OCI-LY3 (cell line): ENCODE results near the gene GJD4.

Experiments
- H2AFZ ChIP-seq: fragments of 200-600, 300-600 bp; shearing (Covaris generic); 2 replicates; pipeline ENCODE4 v1.6.0; 2014; ENCODE audit warnings: antibody characterized with exemption, low read depth, low read length
- H3K27ac ChIP-seq: fragments of 200-600, 300-600 bp; sonication (generic); 2 replicates; pipeline ENCODE4 v1.5.1; 2014; ENCODE audit warnings: mild to moderate bottlenecking, low read length, moderate library complexity, mixed read lengths
- H3K27me3 ChIP-seq: fragments of 200-600, 300-600 bp; sonication (generic); 2 replicates; pipeline ENCODE4 v1.6.1; 2014; ENCODE audit warnings: low read depth, low read length, mixed read lengths
- H3K36me3 ChIP-seq: fragments of 200-600, 300-600 bp; sonication (generic); replicated peaks from 2 replicates; pipeline ENCODE3; 2014; ENCODE audit warnings: low read depth, low read length, mixed read lengths
- H3K4me1 ChIP-seq: fragments of 300-600, 200-600 bp; sonication (generic); 2 replicates; pipeline ENCODE4 v1.6.1; 2014; ENCODE audit warnings: low read length, mixed read lengths
- H3K4me2 ChIP-seq: fragments of 200-600, 300-600 bp; sonication (generic); 2 replicates; pipeline ENCODE4 v1.6.1; 2014; ENCODE audit warnings: low read length, mixed read lengths
- H3K4me3 ChIP-seq: fragments of 300-600, 200-600 bp; sonication (generic); 2 replicates; pipeline ENCODE4 v1.5.1; 2014; ENCODE audit warnings: antibody characterized with exemption, mild to moderate bottlenecking, low read length, moderate library complexity
- H3K79me2 ChIP-seq: fragments of 300-600, 200-600 bp; shearing (Covaris generic); 2 replicates; pipeline ENCODE4 v1.6.1; 2014; ENCODE audit warnings: mild to moderate bottlenecking, low read length, mixed read lengths
- H3K9ac ChIP-seq: fragments of 300-600, 200-600 bp; shearing (Covaris generic); 2 replicates; pipeline ENCODE4 v1.6.0; 2014; ENCODE audit warnings: mild to moderate bottlenecking, low read length, moderate library complexity
- H3K9me3 ChIP-seq: fragments of 200-600, 300-600 bp; shearing (Covaris generic); 2 replicates; pipeline ENCODE4 v1.6.1; 2014; ENCODE audit warnings: low read length, mixed read lengths; ENCODE audit not compliant: insufficient read depth
- H4K20me1 ChIP-seq: fragments of 200-600, 300-600 bp; sonication (generic); 2 replicates; pipeline ENCODE4 v1.6.1; 2016; ENCODE audit warnings: low read length, mixed read lengths; ENCODE audit not compliant: insufficient read depth
- CTCF ChIP-seq: fragments of 200-600, 300-600 bp; sonication (generic); IDR thresholded peaks from 2 replicates; pipeline ENCODE4 v1.5.1; 2014; ENCODE audit warnings: antibody characterized with exemption, low read length, low read depth
- EZH2phosphoT487 ChIP-seq: fragments of 200-600 bp; shearing (Covaris generic); IDR thresholded peaks from 2 replicates; pipeline ENCODE4 v1.6.1; 2018; ENCODE audit warnings: antibody characterized with exemption, mixed run types, low read depth

The GJD4 gene

GRCh38 chr10:35613597-35614226, 8.6 kb downstream of the GJD4 start:
- Histone ChIP-seq H3K27ac (no peak overlapping the region), H3K4me2 (no peak overlapping the region), H3K36me3 (no peaks in the 10 kb centered on the region), H3K4me3 (no peak overlapping the region), H3K27me3 (peaks cover 4% of the 10 kb centered on the region; the same call in 1 of the 2 replicates), H3K9ac (no peak overlapping the region), H3K9me3 (no peaks in the 10 kb centered on the region), H3K79me2 (no peaks in the 10 kb centered on the region), H4K20me1 (no peaks in the 10 kb centered on the region), H3K4me1 (no peaks in the 10 kb centered on the region), H2AFZ (no peak overlapping the region)
- TF ChIP-seq CTCF (peak; percentile 33), EZH2phosphoT487 (no peak)

DNA sequence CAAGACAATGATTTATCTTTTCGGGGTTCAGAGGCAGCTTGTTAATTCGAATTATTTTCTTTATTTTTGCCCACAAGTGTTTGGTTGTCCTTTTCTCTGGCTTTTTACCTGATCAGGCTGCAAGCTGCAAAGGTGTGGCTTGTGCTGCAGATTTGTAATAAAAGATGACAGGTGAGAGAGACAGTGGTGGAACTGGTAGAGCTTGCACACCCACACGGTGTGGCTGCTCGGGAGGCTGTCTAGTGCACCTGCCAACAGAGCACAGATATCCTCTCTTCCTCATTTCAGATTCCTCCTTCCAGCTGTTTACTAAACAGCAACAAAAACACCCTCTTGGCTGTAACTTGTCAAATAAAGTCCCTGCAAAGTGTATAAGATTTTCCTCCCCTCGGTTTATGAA, 9.2 kb downstream of the GJD4 start:
- no peaks in the 10 kb centered on the region for H3K4me1 ChIP-seq
- H3K9me3 ChIP-seq = no peaks in the 10 kb centered on the region
- H2AFZ ChIP-seq = no peak overlapping the region
- TF ChIP-seq EZH2phosphoT487 = no peak
- no peak for TF ChIP-seq CTCF
- no peaks in the 10 kb centered on the region for H3K36me3 ChIP-seq
- H4K20me1 ChIP-seq = no peaks in the 10 kb centered on the region
- H3K27me3 ChIP-seq = peaks cover 4% of the 10 kb centered on the region; the same call in 1 of the 2 replicates
- no peak overlapping the region for H3K9ac ChIP-seq
- no peak overlapping the region for H3K4me2 ChIP-seq
- no peak overlapping the region for H3K27ac ChIP-seq
- no peaks in the 10 kb centered on the region for H3K79me2 ChIP-seq
- no peak overlapping the region for H3K4me3 ChIP-seq

GRCh38 chr10:35626971-35627507, 21.9 kb downstream of the GJD4 start:
- Histone ChIP-seq H3K27me3 (no peaks in the 10 kb centered on the region), H3K4me1 (no peaks in the 10 kb centered on the region), H4K20me1 (no peaks in the 10 kb centered on the region), H3K4me3 (no peak overlapping the region), H3K79me2 (no peaks in the 10 kb centered on the region), H3K9ac (no peak overlapping the region), H3K36me3 (no peaks in the 10 kb centered on the region), H3K9me3 (no peaks in the 10 kb centered on the region), H3K4me2 (no peak overlapping the region), H2AFZ (no peak overlapping the region), H3K27ac (no peak overlapping the region)
- no peak for TF ChIP-seq CTCF
- TF ChIP-seq EZH2phosphoT487 = no peak

DNA sequence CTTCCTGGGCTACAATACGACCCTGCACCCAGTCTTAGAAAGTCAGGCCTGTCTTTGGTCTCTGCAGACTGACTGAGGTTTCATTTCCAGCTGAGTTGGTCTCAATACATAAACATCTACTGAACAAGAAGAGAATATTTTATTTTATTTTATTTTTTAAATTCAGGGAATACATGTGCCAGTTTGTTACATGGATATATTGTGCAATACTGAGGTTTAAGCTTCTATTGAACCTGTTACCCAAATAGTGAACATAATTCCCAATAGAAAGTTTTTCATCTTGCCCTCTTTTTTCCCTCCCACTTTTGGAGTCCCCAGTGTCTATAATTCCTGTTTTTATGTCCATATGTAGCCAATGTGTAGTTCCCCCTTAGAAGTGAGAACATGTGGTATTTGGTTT, 26.3 kb downstream of the GJD4 start:
- Histone ChIP-seq H3K9me3 (no peaks in the 10 kb centered on the region), H3K4me2 (no peak overlapping the region), H3K4me3 (no peak overlapping the region), H3K4me1 (no peaks in the 10 kb centered on the region), H3K27me3 (no peaks in the 10 kb centered on the region), H4K20me1 (no peaks in the 10 kb centered on the region), H2AFZ (no peak overlapping the region), H3K9ac (no peak overlapping the region), H3K79me2 (no peaks in the 10 kb centered on the region), H3K36me3 (no peaks in the 10 kb centered on the region), H3K27ac (no peak overlapping the region)
- no peak for TF ChIP-seq EZH2phosphoT487
